HuH-7 (cell line): Measurements from ENCODE around the gene TRAPPC14.
A peak's percentile ranks its signal among the peaks of the same experiment; 100 is the strongest.

Source experiments
- DNase-seq: peaks from one replicate; pipeline ENCODE4 v3.0.0; 2011; ENCODE audit warnings: low spot score

The TRAPPC14 gene

GRCh38 chr7:100173806-100174495 lies 15.4 kb upstream of the TRAPPC14 start:
- DNase-seq, result no peak

GRCh38 chr7:100171840-100172239 lies 13.3 kb upstream of the TRAPPC14 start:
- DNase-seq, result no peak

GRCh38 chr7:100171087-100171681 lies 12.7 kb upstream of the TRAPPC14 start:
- DNase-seq, result no peak

- DNase-seq, result no peak
Observed at GRCh38 chr7:100170101-100170897, 11.8 kb upstream of the TRAPPC14 start.

GRCh38 chr7:100169147-100169850 lies 10.8 kb upstream of the TRAPPC14 start:
- no peak for DNase-seq

- DNase-seq, result no peak
Observed at GRCh38 chr7:100167912-100168323, 9.4 kb upstream of the TRAPPC14 start.

GRCh38 chr7:100166970-100167911 lies 8.7 kb upstream of the TRAPPC14 start:
- DNase-seq, result no peak

GRCh38 chr7:100166317-100166940 lies 7.9 kb upstream of the TRAPPC14 start:
- no peak for DNase-seq

GRCh38 chr7:100163871-100164270 lies 5.3 kb upstream of the TRAPPC14 start:
- DNase-seq, result no peak

GRCh38 chr7:100163006-100163531 lies 4.5 kb upstream of the TRAPPC14 start:
- DNase-seq, result no peak

- no peak for DNase-seq
Observed at GRCh38 chr7:100160067-100160466, 1.5 kb upstream of the TRAPPC14 start.

- DNase-seq, result no peak
Observed at GRCh38 chr7:100159099-100159623, 638 bp upstream of the TRAPPC14 start.

GRCh38 chr7:100157334-100158228 lies 942 bp downstream of the TRAPPC14 start:
- DNase-seq, result peak; percentile 87

GRCh38 chr7:100157069-100157333 lies 1.5 kb downstream of the TRAPPC14 start:
- no peak for DNase-seq

- no peak for DNase-seq
Observed at GRCh38 chr7:100156331-100157068, 2.0 kb downstream of the TRAPPC14 start.

- DNase-seq, result no peak
Observed at GRCh38 chr7:100155553-100156317, 2.8 kb downstream of the TRAPPC14 start.

GRCh38 chr7:100154651-100155491 lies 3.7 kb downstream of the TRAPPC14 start:
- no peak for DNase-seq
